Neural progenitor cell (in vitro differentiated cells): ENCODE results near the gene LAMC1. TPM values are rescaled to one million over a fixed set of nuclear protein-coding genes. Genes with fewer than 3 reads are reported as not detected.

Experiments used
- DNase-seq: peaks from one replicate; pipeline ENCODE4 v3.0.0-alpha.2; 2016; ENCODE audit warnings: low spot score
- H2AFZ ChIP-seq: fragments of 200-600 bp; sonication (generic); replicated peaks from 2 replicates; pipeline ENCODE4 v1.6.1; 2016; ENCODE audit warnings: antibody characterized with exemption
- H3F3A ChIP-seq: fragments of 200-600 bp; sonication (generic); 2 replicates; pipeline ENCODE4 v1.6.1; 2016; ENCODE audit warnings: antibody characterized with exemption, low read depth
- H3K27ac ChIP-seq: fragments of 200-600 bp; sonication (generic); 2 replicates; pipeline ENCODE4 v1.5.1; 2016; ENCODE audit warnings: mild to moderate bottlenecking
- H3K27me3 ChIP-seq: fragments of 200-600 bp; sonication (generic); 2 replicates; pipeline ENCODE4 v1.6.1; 2016; ENCODE audit warnings: mild to moderate bottlenecking, moderate library complexity
- H3K36me3 ChIP-seq: fragments of 200-600 bp; sonication (generic); 2 replicates; pipeline ENCODE4 v1.5.1; 2016
- H3K4me1 ChIP-seq: fragments of 200-600 bp; sonication (generic); 2 replicates; pipeline ENCODE4 v1.6.1; 2016; ENCODE audit warnings: mixed run types
- H3K4me2 ChIP-seq: fragments of 200-600 bp; sonication (generic); 2 replicates; pipeline ENCODE4 v1.6.1; 2016
- H3K4me3 ChIP-seq: fragments of 200-600 bp; sonication (generic); 2 replicates; pipeline ENCODE4 v1.5.1; 2016
- H3K79me2 ChIP-seq: fragments of 200-600 bp; sonication (generic); 2 replicates; pipeline ENCODE4 v1.6.1; 2016; ENCODE audit warnings: low read depth
- H3K9ac ChIP-seq: fragments of 200-600 bp; sonication (generic); 2 replicates; pipeline ENCODE4 v1.6.1; 2016
- H3K9me3 ChIP-seq: fragments of 200-600 bp; sonication (generic); 2 replicates; pipeline ENCODE4 v1.5.1; 2016; ENCODE audit warnings: low read depth
- H4K20me1 ChIP-seq: fragments of 200-600 bp; sonication (generic); 2 replicates; pipeline ENCODE4 v1.6.1; 2016; ENCODE audit warnings: low read depth
- H3K27ac Mint-ChIP-seq: 3 replicates; pipeline ENCODE4 v1.8.0; 2021; ENCODE audit warnings: mixed read lengths
- H3K27me3 Mint-ChIP-seq: 2 replicates; pipeline ENCODE4 v1.8.0; 2022; ENCODE audit warnings: low read depth, mild to moderate bottlenecking, inconsistent platforms, moderate library complexity, mixed read lengths; ENCODE audit not compliant: insufficient read depth
- H3K36me3 Mint-ChIP-seq: 3 replicates; pipeline ENCODE4 v1.8.0; 2021; ENCODE audit warnings: mixed read lengths
- H3K4me1 Mint-ChIP-seq: 3 replicates; pipeline ENCODE4 v1.8.0; 2021; ENCODE audit warnings: mixed read lengths
- H3K4me3 Mint-ChIP-seq: 3 replicates; pipeline ENCODE4 v1.8.0; 2021; ENCODE audit warnings: mild to moderate bottlenecking, moderate library complexity, mixed read lengths
- H3K9me3 Mint-ChIP-seq: 3 replicates; pipeline ENCODE4 v1.8.0; 2020; ENCODE audit warnings: mixed read lengths
- CTCF ChIP-seq: fragments of 200-600 bp; sonication (generic); IDR thresholded peaks from 2 replicates; pipeline ENCODE4 v1.5.1; 2017; ENCODE audit warnings: antibody characterized with exemption, mild to moderate bottlenecking
- EZH2 ChIP-seq: fragments of 200-600 bp; sonication (generic); IDR thresholded peaks from 2 replicates; pipeline ENCODE4 v1.6.1; 2017; ENCODE audit warnings: antibody characterized with exemption, mild to moderate bottlenecking, moderate library complexity
- EZH2phosphoT487 ChIP-seq: fragments of 200-600 bp; sonication (generic); IDR thresholded peaks from 2 replicates; pipeline ENCODE4 v1.6.1; 2017; ENCODE audit warnings: antibody characterized with exemption
- total RNA-seq: library from RNA; depleted of rRNA; stranded (reverse); fragments of >200 nt; gene quantifications from 2 replicates; pipeline ENCODE4 v1.2.3, GENCODE V29; 2015; ENCODE audit warnings: low replicate concordance

LAMC1 gene
- total RNA-seq, 1 donor from 2014 or later: 90.2 TPM

DNA sequence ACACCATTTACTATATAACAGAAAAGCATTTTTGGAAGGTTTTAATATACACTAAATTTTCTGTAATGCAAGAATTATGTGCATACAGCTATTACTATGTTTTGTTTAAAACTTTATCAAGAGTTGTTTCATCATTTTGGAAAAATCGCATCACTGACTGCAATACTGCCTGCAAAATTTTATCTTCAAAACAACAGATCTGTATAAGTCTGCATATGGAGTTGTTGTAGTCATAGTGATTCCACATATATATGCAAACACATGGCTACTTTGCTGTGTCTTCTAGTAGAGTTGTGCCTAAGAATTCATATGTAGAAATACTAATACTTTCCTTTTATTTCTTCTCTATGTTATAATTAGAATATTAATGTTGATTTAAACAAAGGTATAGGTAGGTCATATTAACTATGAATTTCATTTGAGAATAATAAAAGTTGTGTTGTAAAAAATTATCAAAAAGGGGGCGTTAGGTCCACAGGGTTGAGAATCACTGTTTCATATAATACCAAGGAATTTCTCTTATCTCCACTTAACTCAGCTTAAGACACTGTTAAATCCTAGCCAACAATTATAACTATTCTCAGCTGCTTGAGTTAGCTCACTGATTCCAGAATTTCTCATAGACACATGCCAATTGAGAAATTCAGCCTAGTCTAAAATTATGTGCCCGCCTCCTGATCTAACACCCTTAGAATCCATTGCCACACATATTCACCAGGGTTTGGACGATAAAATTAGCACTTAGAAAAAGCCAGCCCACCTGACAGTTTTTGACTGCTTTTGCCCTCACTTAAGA is 22.9 kb upstream of the LAMC1 start:
- H3K27ac Mint-ChIP-seq: no peak overlapping the region
- no peak for DNase-seq
- Histone ChIP-seq H3K4me3 (no peak overlapping the region), H3K9me3 (no peaks in the 10 kb centered on the region), H4K20me1 (no peaks in the 10 kb centered on the region), H3F3A (no peaks in the 10 kb centered on the region), H3K36me3 (no peaks in the 10 kb centered on the region), H3K27ac (no peak overlapping the region), H3K9ac (no peak overlapping the region), H3K27me3 (no peaks in the 10 kb centered on the region), H3K4me2 (no peak overlapping the region), H2AFZ (no peak overlapping the region), H3K4me1 (no peaks in the 10 kb centered on the region), H3K79me2 (no peaks in the 10 kb centered on the region)
- H3K9me3 Mint-ChIP-seq: no peaks in the 10 kb centered on the region
- no peak overlapping the region for H3K4me3 Mint-ChIP-seq
- TF ChIP-seq CTCF (no peak), EZH2phosphoT487 (no peak), EZH2 (no peak)
- H3K4me1 Mint-ChIP-seq: no peaks in the 10 kb centered on the region
- no peaks in the 10 kb centered on the region for H3K36me3 Mint-ChIP-seq
- H3K27me3 Mint-ChIP-seq: no peaks in the 10 kb centered on the region

- Histone ChIP-seq H3K4me1 (no peaks in the 10 kb centered on the region), H3K36me3 (no peaks in the 10 kb centered on the region), H2AFZ (no peak overlapping the region), H3K4me3 (no peak overlapping the region), H3K27ac (no peak overlapping the region), H3K9me3 (no peaks in the 10 kb centered on the region), H3K79me2 (no peaks in the 10 kb centered on the region), H3K9ac (no peak overlapping the region), H3F3A (no peaks in the 10 kb centered on the region), H3K4me2 (no peak overlapping the region), H3K27me3 (no peaks in the 10 kb centered on the region), H4K20me1 (no peaks in the 10 kb centered on the region)
- no peak for DNase-seq
- Mint-ChIP-seq H3K27ac (no peak overlapping the region), H3K9me3 (no peaks in the 10 kb centered on the region), H3K4me1 (no peaks in the 10 kb centered on the region), H3K36me3 (no peaks in the 10 kb centered on the region), H3K27me3 (no peaks in the 10 kb centered on the region), H3K4me3 (no peak overlapping the region)
- no peak for TF ChIP-seq CTCF
- no peak for TF ChIP-seq EZH2
Measured at GRCh38 chr1:183002267-183002666, 21.0 kb upstream of the LAMC1 start.

- H3K4me1 Mint-ChIP-seq: no peaks in the 10 kb centered on the region
- no peaks in the 10 kb centered on the region for H3F3A ChIP-seq
- H3K27ac Mint-ChIP-seq: no peak overlapping the region
- H3K9me3 ChIP-seq: no peaks in the 10 kb centered on the region
- no peak overlapping the region for H3K4me3 ChIP-seq
- H3K9ac ChIP-seq: no peak overlapping the region
- H3K36me3 ChIP-seq: no peaks in the 10 kb centered on the region
- H3K4me1 ChIP-seq: no peaks in the 10 kb centered on the region
- no peak for DNase-seq
- no peaks in the 10 kb centered on the region for H3K9me3 Mint-ChIP-seq
- H3K27me3 ChIP-seq: no peaks in the 10 kb centered on the region
- TF ChIP-seq EZH2phosphoT487 (no peak), EZH2 (no peak), CTCF (no peak)
- no peaks in the 10 kb centered on the region for H3K79me2 ChIP-seq
- H4K20me1 ChIP-seq: no peaks in the 10 kb centered on the region
- H3K4me2 ChIP-seq: no peak overlapping the region
- H3K4me3 Mint-ChIP-seq: no peak overlapping the region
- H3K27me3 Mint-ChIP-seq: no peaks in the 10 kb centered on the region
- no peak overlapping the region for H3K27ac ChIP-seq
- H3K36me3 Mint-ChIP-seq: no peaks in the 10 kb centered on the region
- no peak overlapping the region for H2AFZ ChIP-seq
Measured at GRCh38 chr1:183002797-183003196, 20.4 kb upstream of the LAMC1 start.
